NB4 (cell line): Measurements from ENCODE around the gene AP2B1.

Experiments
- DNase-seq: peaks from one replicate; pipeline ENCODE4 v3.0.0; 2010; ENCODE audit warnings: low read depth
- H3K4me3 ChIP-seq: one replicate; pipeline ENCODE4 v1.5.1; 2011; ENCODE audit warnings: mild to moderate bottlenecking, low read depth, low read length, moderate library complexity
- CTCF ChIP-seq: IDR thresholded peaks from one replicate; pipeline ENCODE4 v1.5.1; 2012; ENCODE audit warnings: low read depth, low read length
- MAX ChIP-seq: IDR thresholded peaks from 2 replicates; pipeline ENCODE4 v1.6.1; 2011; ENCODE audit warnings: low read depth, low read length
- MYC ChIP-seq: IDR thresholded peaks from 2 replicates; pipeline ENCODE4 v1.6.1; 2011; ENCODE audit warnings: low read depth, low read length
- POLR2A ChIP-seq: IDR thresholded peaks from 2 replicates; pipeline ENCODE4 v1.6.1; 2011; ENCODE audit warnings: mild to moderate bottlenecking; ENCODE audit not compliant: insufficient read length; ENCODE audit errors: extremely low read depth

AP2B1 gene

GRCh38 chr17:35735036-35735805 lies 148.1 kb downstream of the AP2B1 start:
- DNase-seq = no peak
- no peak overlapping the region for H3K4me3 ChIP-seq
- no peak for TF ChIP-seq POLR2A
- no peak for TF ChIP-seq CTCF
- no peak for TF ChIP-seq MAX
- no peak for TF ChIP-seq MYC

- TF ChIP-seq MAX (no peak), CTCF (no peak), POLR2A (no peak), MYC (no peak)
- H3K4me3 ChIP-seq = no peak overlapping the region
- no peak for DNase-seq
These were observed 149.1 kb downstream of the AP2B1 start for GRCh38 chr17:35736236-35736635.

- TF ChIP-seq POLR2A (no peak), CTCF (no peak), MYC (no peak), MAX (no peak)
- no peak for DNase-seq
- H3K4me3 ChIP-seq = no peak overlapping the region
These were observed 151.5 kb downstream of the AP2B1 start for GRCh38 chr17:35738519-35739133.

GRCh38 chr17:35740216-35740615 lies 153.1 kb downstream of the AP2B1 start:
- no peak overlapping the region for H3K4me3 ChIP-seq
- no peak for TF ChIP-seq CTCF
- no peak for TF ChIP-seq MAX
- no peak for TF ChIP-seq POLR2A
- TF ChIP-seq MYC = no peak
- no peak for DNase-seq

GRCh38 chr17:35740997-35741931 lies 154.1 kb downstream of the AP2B1 start:
- H3K4me3 ChIP-seq = no peak overlapping the region
- DNase-seq = no peak

More at GRCh38 chr17:35740997-35741931, 154.1 kb downstream of the AP2B1 start:
- TF ChIP-seq CTCF (no peak), MAX (no peak), MYC (no peak), POLR2A (no peak)
